ENCODE data around the gene PTPN3. TPM values are rescaled to one million over a fixed set of nuclear protein-coding genes. Genes with fewer than 3 reads are reported as not detected.

Gene PTPN3
- polyA plus RNA-seq, 2 of the 4 experiments (the other 2 are of a cell fraction), result 8.9 to 20.3 TPM

GRCh38 chr9:109466623-109467590, 31.2 kb downstream of the PTPN3 start:
- no peaks in the 10 kb centered on the region for H3K9me3 ChIP-seq
- 0 out of 6 replicates have a peak overlapping the region, but pooled peaks of 1 of the 2 experiments have one; percentile 19 for H3K27ac ChIP-seq
- ChIA-PET POLR2A (interaction anchor here (0.6 to 1.2 kb wide), 2 partner anchors 11 to 244 kb away, joined by 3 to 7 read pairs; no protein-coding TSS in a partner anchor), CTCF (interaction anchor here (1.2 to 8.8 kb wide), 6 partner anchors 8 to 55 kb away, joined by 3 to 173 read pairs (median 6); no protein-coding TSS in a partner anchor)
- TF ChIP-seq FOSL2 (IDR thresholded peaks at IDR 0.05) (no peak), FOSL2 (CRISPR knock-in tag; IDR thresholded peaks at IDR 0.05) (no peak), BHLHE40 (IDR thresholded peaks at IDR 0.05; ENCODE audit: low read depth, low read length) (no peak), E2F6 (IDR thresholded peaks at IDR 0.05; ENCODE audit: borderline replicate concordance, low read depth) (no peak), USF2 (IDR thresholded peaks at IDR 0.05) (no peak), CHD4 (IDR thresholded peaks at IDR 0.05; ENCODE audit: borderline replicate concordance) (no peak), POLR2A (IDR thresholded peaks at IDR 0.05; ENCODE audit: low read length) (no peak), HOXB13 (CRISPR knock-in tag; IDR thresholded peaks at IDR 0.05; ENCODE audit: low read depth) (no peak), ZC3H11A (IDR thresholded peaks at IDR 0.05) (no peak), HDAC2 (IDR thresholded peaks at IDR 0.05) (no peak), HOXB5 (CRISPR knock-in tag; IDR thresholded peaks at IDR 0.05) (no peak), RARB (CRISPR knock-in tag; IDR thresholded peaks at IDR 0.05) (no peak), HMGXB4 (CRISPR knock-in tag; IDR thresholded peaks at IDR 0.05; ENCODE audit: borderline replicate concordance) (no peak), TFCP2L1 (CRISPR knock-in tag; IDR thresholded peaks at IDR 0.05) (no peak), CEBPB (IDR thresholded peaks at IDR 0.05) (no peak), SREBF2 (IDR thresholded peaks at IDR 0.05) (no peak), BCL3 (IDR thresholded peaks at IDR 0.05) (no peak), ELK1 (IDR thresholded peaks at IDR 0.05; ENCODE audit: low read depth, low read length) (no peak), RFX5 (IDR thresholded peaks at IDR 0.05) (no peak), HOXA7 (CRISPR knock-in tag; IDR thresholded peaks at IDR 0.05) (no peak)
- FAIRE-seq, result no peak
- no peak overlapping the region for H3K4me2 ChIP-seq
- no peak for DNase-seq (ENCODE audit: low read depth in 1 of 2, low spot score in 1 of 2)
- ATAC-seq, result no peak
- H3K4me3 ChIP-seq, result no peak overlapping the region
- H3K4me1 ChIP-seq, result peaks cover 31% of the 10 kb centered on the region
- WGBS (ENCODE audit: missing lambda C conversion rate), result 87% methylated on average over 12 of the region's 12 CpGs
